Measurements from ENCODE around the gene CMTM7. TPM values are rescaled to one million over a fixed set of nuclear protein-coding genes. Genes with fewer than 3 reads are reported as not detected.

CMTM7 gene
- total RNA-seq, 1 experiment from 2014 or later = 131 TPM

GRCh38 chr3:32498252-32498651 is 106.6 kb downstream of the CMTM7 start:
- no peaks in the 10 kb centered on the region for H3K9me3 Mint-ChIP-seq (ENCODE audit: low read depth, unreplicated experiment)
- BruUV-seq (replicated peaks) = no TSS peak
- no peak overlapping the region for H3K4me3 Mint-ChIP-seq (ENCODE audit: low read depth, unreplicated experiment)
- no peak for TF ChIP-seq CTCF (IDR thresholded peaks at IDR 0.05; ENCODE audit: unreplicated experiment)
- H3K27me3 Mint-ChIP-seq (ENCODE audit: unreplicated experiment) = no peaks in the 10 kb centered on the region
- H3K36me3 Mint-ChIP-seq (ENCODE audit: insufficient read depth, unreplicated experiment) = peaks cover 40% of the 10 kb centered on the region
- peaks cover 25% of the 10 kb centered on the region for H3K4me1 Mint-ChIP-seq (ENCODE audit: low read depth, unreplicated experiment)
- CTCF ChIA-PET = interaction anchor here (0.7 to 0.8 kb wide), 3 partner anchors 38 to 232 kb away, joined by 3 to 5 read pairs (median 3); no protein-coding TSS in a partner anchor
- intact Hi-C loops (cut with micrococcal nuclease; ENCODE audit: unreplicated experiment) = loop anchor here (10.0 kb wide), 1 partner anchor 323 kb away; no protein-coding TSS in a partner anchor
- DNase-seq = no peak
- no peak overlapping the region for H3K27ac Mint-ChIP-seq (ENCODE audit: unreplicated experiment)

GRCh38 chr3:32498992-32499391 is 107.3 kb downstream of the CMTM7 start:
- intact Hi-C loops (cut with micrococcal nuclease; ENCODE audit: unreplicated experiment) = loop anchor here (10.0 kb wide), 1 partner anchor 324 kb away; no protein-coding TSS in a partner anchor
- Mint-ChIP-seq H3K9me3 (ENCODE audit: low read depth, unreplicated experiment) (no peaks in the 10 kb centered on the region), H3K36me3 (ENCODE audit: insufficient read depth, unreplicated experiment) (peaks cover 40% of the 10 kb centered on the region), H3K4me3 (ENCODE audit: low read depth, unreplicated experiment) (no peak overlapping the region), H3K27ac (ENCODE audit: unreplicated experiment) (no peak overlapping the region), H3K27me3 (ENCODE audit: unreplicated experiment) (no peaks in the 10 kb centered on the region), H3K4me1 (ENCODE audit: low read depth, unreplicated experiment) (peaks cover 27% of the 10 kb centered on the region)
- CTCF ChIA-PET = interaction anchor here (0.7 kb wide), 1 partner anchor 39 kb away, joined by 3 read pairs; no protein-coding TSS in a partner anchor
- BruUV-seq (replicated peaks) = no TSS peak
- DNase-seq = no peak
- TF ChIP-seq CTCF (IDR thresholded peaks at IDR 0.05; ENCODE audit: unreplicated experiment) = no peak

GRCh38 chr3:32499585-32499984 is 107.9 kb downstream of the CMTM7 start:
- H3K4me3 Mint-ChIP-seq (ENCODE audit: low read depth, unreplicated experiment) = no peak overlapping the region
- CTCF ChIA-PET = no interaction called here
- peaks cover 27% of the 10 kb centered on the region for H3K4me1 Mint-ChIP-seq (ENCODE audit: low read depth, unreplicated experiment)
- no peaks in the 10 kb centered on the region for H3K9me3 Mint-ChIP-seq (ENCODE audit: low read depth, unreplicated experiment)
- H3K27me3 Mint-ChIP-seq (ENCODE audit: unreplicated experiment) = no peaks in the 10 kb centered on the region
- no peak overlapping the region for H3K27ac Mint-ChIP-seq (ENCODE audit: unreplicated experiment)
- peaks cover 40% of the 10 kb centered on the region for H3K36me3 Mint-ChIP-seq (ENCODE audit: insufficient read depth, unreplicated experiment)
- DNase-seq = no peak
- intact Hi-C loops (cut with micrococcal nuclease; ENCODE audit: unreplicated experiment) = loop anchor here (10.0 kb wide), 1 partner anchor 325 kb away; no protein-coding TSS in a partner anchor
- no TSS peak for BruUV-seq (replicated peaks)
- TF ChIP-seq CTCF (IDR thresholded peaks at IDR 0.05; ENCODE audit: unreplicated experiment) = no peak

- H3K4me3 Mint-ChIP-seq (ENCODE audit: low read depth, unreplicated experiment) = peak overlapping the region; percentile 92
These were observed 108.6 kb downstream of the CMTM7 start for GRCh38 chr3:32500231-32500630.

More at GRCh38 chr3:32500231-32500630, 108.6 kb downstream of the CMTM7 start:
- Mint-ChIP-seq H3K4me1 (ENCODE audit: low read depth, unreplicated experiment) (peaks cover 27% of the 10 kb centered on the region), H3K9me3 (ENCODE audit: low read depth, unreplicated experiment) (no peaks in the 10 kb centered on the region), H3K27ac (ENCODE audit: unreplicated experiment) (no peak overlapping the region), H3K36me3 (ENCODE audit: insufficient read depth, unreplicated experiment) (peaks cover 40% of the 10 kb centered on the region), H3K27me3 (ENCODE audit: unreplicated experiment) (no peaks in the 10 kb centered on the region)
- intact Hi-C loops (cut with micrococcal nuclease; ENCODE audit: unreplicated experiment) = no loop called here
- CTCF ChIA-PET = no interaction called here
- DNase-seq = no peak
- BruUV-seq (replicated peaks) = no TSS peak
- no peak for TF ChIP-seq CTCF (IDR thresholded peaks at IDR 0.05; ENCODE audit: unreplicated experiment)
